ENCODE measurements around the gene CIAPIN1.
"Not testable (repeated sequence)": the region's sequence is repeated elsewhere in the genome, so short reads cannot be mapped to it uniquely, and the experiment has no call there.

Gene CIAPIN1

DNA sequence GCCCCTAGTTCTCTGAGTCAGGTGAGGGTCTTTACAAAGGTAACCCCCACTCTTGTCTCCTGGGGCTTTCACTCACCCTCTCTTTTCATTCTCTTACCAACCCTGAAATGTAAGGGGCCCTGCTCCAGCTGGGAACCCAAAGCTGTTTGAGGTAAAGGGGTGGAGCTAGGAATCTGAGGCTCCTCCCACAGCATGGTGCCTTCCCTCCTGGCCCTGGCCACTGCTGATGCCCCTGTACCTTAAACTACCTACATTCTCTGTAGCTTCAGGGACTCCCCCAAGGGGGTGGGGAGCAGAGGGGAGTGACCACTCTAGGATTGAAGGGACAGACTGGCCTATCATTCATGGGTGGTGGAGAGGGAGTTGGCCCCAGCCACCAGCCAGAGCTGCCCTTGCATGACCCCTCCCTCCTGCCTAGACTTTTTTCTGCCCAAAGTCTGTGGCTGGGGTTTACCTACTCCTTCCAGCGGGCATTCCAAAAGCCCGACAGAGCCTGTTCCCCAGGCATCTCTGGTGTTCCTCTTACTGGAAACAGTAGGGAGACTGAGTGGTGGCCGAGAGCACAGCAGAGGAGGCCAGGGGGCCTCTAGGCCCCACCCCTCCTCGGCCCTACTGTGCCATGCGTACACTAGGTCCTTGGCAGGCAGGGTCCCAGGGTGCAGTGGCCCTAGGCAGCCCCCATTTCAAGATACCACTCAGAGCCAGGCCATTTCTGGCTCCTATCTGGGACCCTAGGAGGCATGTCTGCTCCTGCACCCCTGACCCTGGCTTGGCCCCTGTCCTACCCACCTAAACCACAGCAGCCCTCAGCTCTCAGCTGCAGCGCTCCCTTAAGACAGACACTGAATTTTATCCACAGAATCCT, 29.6 kb upstream of the CIAPIN1 start:
- DNase-seq, result no peak

DNA sequence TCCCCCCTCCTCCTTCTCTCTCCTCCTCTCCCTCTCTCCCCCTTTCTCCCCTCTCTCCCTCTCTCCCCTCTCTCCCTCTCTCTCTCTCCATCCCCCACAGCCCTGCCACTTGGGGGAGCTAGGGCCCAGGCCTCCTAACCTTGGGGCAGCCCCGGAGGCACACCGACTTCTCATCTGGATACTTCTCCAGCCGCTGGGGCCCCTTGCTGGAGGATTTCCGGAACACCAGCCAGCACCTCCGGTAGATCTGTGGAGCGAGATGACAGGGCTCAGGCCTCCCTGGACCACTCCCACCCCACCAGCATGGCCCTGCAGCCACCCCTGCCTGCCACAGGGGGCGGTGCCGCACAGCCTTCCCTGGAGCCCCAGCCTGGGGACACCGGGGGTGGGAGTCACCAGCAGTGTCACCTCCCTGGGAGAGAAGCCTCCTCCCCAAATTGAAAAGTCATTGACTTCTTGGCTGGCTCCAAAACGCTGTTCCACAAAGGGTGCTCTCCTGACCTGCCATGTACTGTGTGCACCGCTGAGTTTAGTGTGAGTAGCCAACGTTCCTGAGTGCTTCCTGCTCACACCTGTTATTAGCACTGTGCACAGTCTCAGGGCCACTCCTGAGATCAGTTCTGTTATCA, 28.6 kb upstream of the CIAPIN1 start:
- peak; percentile 77 for DNase-seq

DNA sequence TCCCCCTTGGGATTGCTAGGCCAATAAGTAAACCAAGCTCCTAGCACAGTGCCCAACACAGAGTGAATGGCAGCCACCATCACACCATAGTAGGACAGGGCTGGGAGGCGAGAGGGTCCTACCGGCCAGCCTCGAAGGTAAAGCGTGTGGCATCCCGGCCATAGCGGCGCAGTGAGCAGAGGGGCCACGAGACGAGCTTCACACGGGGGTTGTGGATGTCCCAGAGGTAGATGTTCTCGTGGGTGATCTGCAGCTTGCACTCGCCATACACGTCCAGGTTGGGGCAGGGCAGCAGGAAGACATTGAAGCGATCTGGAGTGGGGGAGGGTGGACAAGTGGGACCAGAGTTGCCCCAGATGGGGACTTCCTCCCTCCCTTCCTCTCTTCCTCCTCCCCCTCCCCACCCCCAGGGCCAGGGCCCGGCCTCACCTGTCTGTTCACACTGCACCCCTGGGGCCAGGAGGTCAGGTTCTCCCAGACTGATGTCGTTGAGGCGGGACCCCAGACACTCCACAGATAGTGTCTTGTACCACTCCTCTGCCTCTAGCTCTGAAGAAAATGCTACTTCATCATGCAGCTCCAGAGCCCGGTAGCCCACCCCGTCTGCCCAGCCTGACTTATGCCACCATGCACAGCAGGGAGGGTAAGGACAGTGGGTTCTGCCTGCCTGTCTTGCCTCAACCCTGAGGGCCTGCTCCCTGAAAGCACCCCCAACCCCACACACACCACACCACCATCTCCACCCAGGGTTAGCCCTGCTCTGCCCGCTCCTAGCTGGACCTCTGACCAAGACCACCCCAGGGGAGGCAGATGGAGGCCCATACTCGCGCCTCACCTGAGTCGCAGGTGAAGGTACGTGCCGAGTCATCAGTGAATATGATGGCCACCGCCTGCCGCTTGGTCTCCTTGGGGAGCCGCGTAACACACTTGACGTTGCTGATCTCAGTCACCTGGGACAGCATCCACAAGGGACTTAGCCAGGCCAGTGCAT, 27.8 kb upstream of the CIAPIN1 start:
- DNase-seq, result no peak

DNA sequence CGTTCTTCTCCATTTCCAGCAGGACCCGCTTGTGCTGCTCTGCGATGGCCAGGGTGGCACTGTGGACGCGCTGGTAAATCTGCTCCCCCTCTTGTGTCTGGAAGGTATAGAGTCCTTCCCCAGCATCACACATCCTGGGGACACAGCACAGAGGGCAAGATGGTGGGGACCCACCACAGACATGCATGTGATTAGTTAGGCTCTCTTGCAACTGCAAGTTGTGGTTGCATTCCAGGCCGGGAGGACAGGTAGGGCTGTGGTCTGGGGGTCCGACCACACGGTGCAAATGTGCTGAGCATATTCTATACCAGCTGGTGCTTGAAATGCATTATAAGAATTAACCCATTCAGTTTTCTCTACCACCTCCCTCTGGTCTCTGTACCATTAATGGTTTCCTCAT, 26.7 kb upstream of the CIAPIN1 start:
- no peak for DNase-seq

DNA sequence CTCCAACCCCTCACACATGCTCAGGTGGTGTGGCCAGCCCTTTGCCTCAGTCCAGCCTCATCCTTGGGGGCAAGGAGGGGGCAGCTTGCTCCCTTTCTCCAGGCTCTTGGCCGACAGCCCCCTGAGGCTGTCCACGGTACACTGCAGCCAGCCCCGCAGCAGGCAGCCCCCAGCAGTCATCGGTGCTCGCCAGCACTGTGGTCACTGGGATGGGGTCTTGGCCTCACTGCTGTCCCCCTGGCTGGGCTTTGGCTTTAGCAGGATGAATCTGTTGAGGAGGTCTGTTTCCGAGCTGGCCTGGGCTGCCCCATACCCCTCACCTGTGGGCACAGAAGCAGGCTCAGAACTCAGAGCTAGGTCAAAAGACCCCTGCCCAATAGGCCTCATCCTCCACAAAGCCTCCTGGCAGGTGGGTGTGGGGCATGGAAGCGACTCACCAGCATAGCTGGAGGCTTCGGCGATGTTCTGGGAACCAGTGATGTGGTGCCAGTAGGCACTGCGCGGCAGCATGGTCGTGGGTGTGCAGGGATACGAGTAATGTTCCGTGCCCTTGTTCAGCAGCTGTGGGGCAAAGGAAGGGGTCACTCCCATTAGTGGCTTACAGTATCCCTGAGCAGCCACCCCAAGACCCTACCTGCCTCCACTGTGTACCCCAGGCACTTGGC, 26.1 kb upstream of the CIAPIN1 start:
- DNase-seq, result no peak

GRCh38 chr16:57472665-57473060, 25.5 kb upstream of the CIAPIN1 start:
- DNase-seq, result no peak

DNA sequence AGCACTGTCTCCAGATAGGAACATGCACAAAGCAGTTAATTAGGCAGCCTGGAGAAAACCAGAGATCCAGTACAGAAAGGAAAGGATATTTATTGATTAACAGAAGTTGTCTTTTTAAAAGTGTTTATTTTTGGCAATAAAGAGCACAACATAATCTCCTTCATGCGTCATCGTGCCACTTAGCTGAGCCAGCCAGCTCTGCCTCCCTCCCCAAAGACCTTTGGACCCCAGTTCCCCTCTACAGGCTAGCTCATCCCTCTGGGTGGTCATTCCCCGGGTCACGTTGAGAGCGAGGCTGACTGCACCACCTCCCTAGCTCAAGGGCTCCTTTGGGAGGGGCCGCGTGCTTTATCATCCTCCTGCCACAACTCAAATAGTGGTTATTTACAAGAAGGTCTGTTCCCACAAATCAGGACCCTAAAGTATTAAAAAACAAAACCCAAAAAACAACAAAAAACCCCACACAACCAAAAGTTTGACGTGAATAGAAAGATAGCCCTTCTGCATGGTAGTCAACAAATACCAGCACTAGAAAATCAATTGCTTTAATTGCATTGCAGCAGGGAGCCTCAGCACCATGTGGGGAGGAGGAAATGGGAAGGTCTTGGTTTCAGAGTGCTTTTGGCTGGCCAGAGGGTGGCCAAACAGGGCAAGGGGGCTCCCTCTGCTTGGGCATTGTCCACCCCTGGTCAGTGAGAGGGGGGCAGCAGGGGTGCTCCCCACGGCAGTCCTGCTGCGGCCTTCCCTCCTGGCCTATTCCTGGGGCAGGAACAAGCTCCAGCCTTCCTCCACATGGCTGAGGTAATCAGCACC, 24.9 kb upstream of the CIAPIN1 start:
- no peak for DNase-seq

GRCh38 chr16:57471209-57471608, 24.0 kb upstream of the CIAPIN1 start:
- no peak for DNase-seq

DNA sequence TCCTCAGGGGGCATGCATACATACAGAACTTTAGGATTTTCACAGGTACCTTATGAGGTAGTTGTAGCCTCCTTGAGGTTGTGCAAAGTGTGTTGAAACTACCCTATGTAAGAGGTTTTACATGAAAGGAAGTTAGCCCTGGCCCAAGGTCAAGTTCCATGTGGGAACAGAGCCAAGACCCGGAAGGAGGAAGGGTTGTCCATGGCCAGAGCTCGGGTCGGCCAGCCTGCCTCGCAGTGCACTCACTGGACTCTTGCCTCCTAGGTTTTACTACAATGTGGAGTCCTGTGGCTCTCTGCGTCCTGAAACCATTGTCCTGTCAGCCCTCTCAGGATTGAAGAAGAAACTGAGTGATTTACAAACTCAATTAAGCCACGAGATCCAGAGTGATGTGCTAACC, 23.5 kb upstream of the CIAPIN1 start:
- no peak for DNase-seq

- DNase-seq, result no peak
Observed at GRCh38 chr16:57469917-57470470, 22.8 kb upstream of the CIAPIN1 start.

GRCh38 chr16:57469046-57469445, 21.9 kb upstream of the CIAPIN1 start:
- no peak for DNase-seq

DNA sequence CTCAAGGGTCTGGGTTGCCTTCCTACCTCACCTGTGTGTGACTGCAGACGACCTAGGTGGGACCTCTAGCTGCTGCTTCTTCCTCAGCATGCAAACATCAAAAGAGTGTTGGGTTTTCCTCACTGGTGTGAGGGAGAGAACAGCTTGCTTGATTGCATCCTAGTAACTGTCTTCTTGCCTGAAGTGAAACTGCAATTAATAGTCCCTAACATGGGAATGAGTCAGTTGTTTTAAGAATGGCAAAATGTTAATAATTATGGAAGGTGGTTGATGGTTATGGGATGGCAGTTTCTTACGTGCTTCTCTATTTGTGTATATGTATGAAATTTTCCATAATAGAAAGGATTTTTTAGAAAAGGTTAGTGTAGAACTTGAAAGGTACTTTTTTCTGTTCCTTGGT, 21.2 kb upstream of the CIAPIN1 start:
- DNase-seq, result no peak

DNA sequence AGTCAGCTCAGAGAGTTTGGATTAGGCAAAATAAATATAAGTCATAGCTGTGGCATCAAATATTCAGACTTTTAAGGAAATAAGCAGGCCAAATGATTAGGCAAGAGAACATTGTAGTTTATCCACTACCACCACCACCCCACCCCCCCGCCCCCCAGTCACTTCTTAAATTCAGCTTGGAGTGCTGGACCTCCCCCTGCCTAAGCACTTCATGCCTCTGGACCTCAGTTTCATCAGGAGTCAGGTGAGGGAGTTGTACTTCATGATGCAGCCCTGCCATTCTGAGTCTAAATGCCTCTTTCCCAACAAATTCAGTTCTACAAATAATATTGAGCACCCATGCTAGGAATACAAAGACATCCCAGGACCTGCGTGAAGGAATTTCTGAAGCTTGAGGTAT, 17.3 kb upstream of the CIAPIN1 start:
- no peak for DNase-seq

DNA sequence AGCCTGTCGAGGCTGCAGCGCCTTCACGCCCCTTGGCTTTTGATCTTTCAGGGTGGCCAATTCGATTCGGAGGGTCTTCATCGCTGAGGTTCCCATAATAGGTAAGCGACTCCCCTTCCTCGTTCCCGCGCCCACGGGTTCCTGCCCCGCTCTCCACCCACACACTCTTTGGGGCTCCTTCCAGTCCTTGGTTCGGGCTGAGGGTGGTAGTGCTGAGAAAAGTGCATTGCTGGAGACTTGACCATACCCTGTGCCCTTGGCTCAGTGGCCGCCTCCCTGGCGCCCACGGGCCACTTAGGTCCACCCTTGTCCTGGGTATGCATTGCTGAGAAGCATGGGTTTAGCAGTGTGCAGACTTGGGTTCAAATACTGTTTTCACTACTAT, 15.8 kb upstream of the CIAPIN1 start:
- no peak for DNase-seq

GRCh38 chr16:57462209-57462977, 15.2 kb upstream of the CIAPIN1 start, which contains the start of gene POLR2C:
Gene POLR2C, plus strand, starts transcription at chr16:57462679. Its CDS starts 46 bp downstream, at chr16:57462725.
- DNase-seq, result peak; percentile 94

GRCh38 chr16:57452021-57452420, 4.8 kb upstream of the CIAPIN1 start:
- DNase-seq, result no peak

GRCh38 chr16:57446531-57447185, 527 bp downstream of the CIAPIN1 start:
- peak; percentile 24 for DNase-seq

DNA sequence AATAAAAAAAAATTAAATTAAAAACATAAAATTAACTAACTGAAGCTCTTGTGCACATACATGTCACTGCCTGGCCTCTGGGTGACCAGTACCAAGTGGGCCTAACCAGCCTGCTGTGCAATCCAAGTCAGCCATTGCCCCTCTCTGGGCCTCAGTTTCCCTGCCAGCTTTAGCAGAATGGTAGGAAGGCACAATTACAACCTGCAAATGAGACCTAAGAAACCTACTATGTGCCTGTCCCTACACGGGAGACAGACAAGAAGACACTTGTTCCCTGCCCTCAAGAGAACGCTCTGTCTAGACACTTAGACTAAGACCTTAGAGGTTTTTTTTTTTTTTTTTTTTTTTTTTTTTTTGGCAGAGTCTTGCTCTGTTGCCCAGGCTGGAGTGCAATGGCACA, 1.7 kb downstream of the CIAPIN1 start:
- no peak for DNase-seq

GRCh38 chr16:57444711-57445110, 2.5 kb downstream of the CIAPIN1 start:
- no peak for DNase-seq

DNA sequence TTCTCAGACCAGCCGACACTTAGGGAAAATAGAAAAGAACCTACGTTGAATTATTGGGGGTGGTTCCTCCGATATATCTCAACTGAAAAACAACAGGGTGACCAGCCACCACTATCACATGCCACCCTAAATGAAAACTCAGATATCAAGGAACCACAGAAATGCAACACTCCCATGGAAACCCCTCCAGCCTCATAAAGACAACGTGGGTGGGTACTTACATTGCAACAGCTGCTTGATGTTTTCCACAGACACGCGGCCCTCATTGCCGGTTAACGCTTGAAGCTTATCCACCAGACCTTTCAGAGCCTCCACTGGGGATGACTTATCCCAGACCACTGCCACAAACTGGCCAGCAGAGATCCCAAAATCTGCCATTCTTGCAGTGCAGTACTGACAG, 6.6 kb downstream of the CIAPIN1 start:
- not testable (repeated sequence) for DNase-seq
